Thoracic aorta (tissue), 2 donors: ENCODE measurements around the gene ITIH3. TPM values are rescaled to one million over a fixed set of nuclear protein-coding genes. Genes with fewer than 3 reads are reported as not detected.

Experiments used
- ATAC-seq: fragments of 150-250 bp; one replicate; pipeline ENCODE4 v1.8.0; 2017; ENCODE audit warnings: low read depth; ENCODE audit not compliant: insufficient number of reproducible peaks, low FRiP score
- DNase-seq: peaks from one replicate; pipeline ENCODE4 v3.0.0-alpha.2; 2020; ENCODE audit warnings: low spot score
- H3K27ac ChIP-seq, 2 donors: fragments of 200-600 bp; sonication (generic); 1 replicate in 1 of 2; 2 replicates in 1 of 2; pipeline ENCODE4 v1.5.1; 2016; ENCODE audit warnings: mild to moderate bottlenecking in 2 of 2, moderate library complexity in 2 of 2
- H3K27me3 ChIP-seq: fragments of 200-600 bp; sonication (generic); replicated peaks from 2 replicates; pipeline ENCODE4 v1.6.0; 2016; ENCODE audit warnings: mild to moderate bottlenecking; ENCODE audit not compliant: insufficient read depth
- H3K36me3 ChIP-seq: fragments of 200-600 bp; sonication (generic); one replicate; pipeline ENCODE4 v1.5.1; 2016
- H3K4me1 ChIP-seq, 2 donors: fragments of 200-600 bp; sonication (generic); 1 replicate in 1 of 2; 2 replicates in 1 of 2; pipeline versions ENCODE4 v1.5.1 to v1.6.0; 2016; ENCODE audit warnings: low read depth in 2 of 2, mild to moderate bottlenecking in 1 of 2; ENCODE audit not compliant: control insufficient read depth in 1 of 2
- H3K4me3 ChIP-seq: fragments of 200-600 bp; sonication (generic); 2 replicates; pipeline ENCODE4 v1.5.1; 2016; ENCODE audit warnings: mild to moderate bottlenecking
- H3K9me3 ChIP-seq: fragments of 200-600 bp; sonication (generic); 2 replicates; pipeline ENCODE4 v1.5.1; 2016
- total RNA-seq, 2 donors: library from RNA; depleted of rRNA; stranded (reverse); fragments of >200 nt; gene quantifications; one replicate each; pipeline versions ENCODE4 v1.1.0 to v1.2.3, GENCODE V29; 2016
- TF ChIP-seq, protein P1 (sequence below): fragments of 200-600 bp; sonication (generic); IDR thresholded peaks from one replicate; pipeline ENCODE4 v1.5.1; 2019; ENCODE audit warnings: antibody characterized with exemption

Gene ITIH3
- total RNA-seq, 2 donors from 2014 or later = 2.6 to 14.2 TPM

DNA sequence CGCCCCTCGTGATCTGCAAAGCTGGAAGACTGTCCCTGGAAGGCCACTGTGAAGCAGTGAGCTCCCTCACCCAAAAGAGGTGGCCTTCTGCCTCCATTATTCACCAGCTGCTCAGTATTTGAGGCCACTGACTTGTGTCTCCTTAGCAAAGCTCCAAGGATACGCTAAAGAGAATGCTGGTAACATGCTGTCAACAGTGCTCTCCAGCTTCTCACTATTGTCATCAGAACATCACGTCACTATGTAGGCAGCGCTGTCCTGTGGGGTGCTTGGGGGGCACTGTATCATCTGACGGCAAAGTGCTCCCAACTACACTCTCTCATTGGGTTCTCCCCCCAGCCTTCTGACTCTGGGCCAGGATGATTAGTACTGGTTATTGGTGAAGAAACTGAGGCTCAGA is 21.6 kb downstream of the ITIH3 start:
- no peak overlapping the region for H3K4me3 ChIP-seq
- H3K27me3 ChIP-seq = no peaks in the 10 kb centered on the region
- H3K36me3 ChIP-seq = no peaks in the 10 kb centered on the region
- H3K9me3 ChIP-seq = no peaks in the 10 kb centered on the region
- no peak overlapping the region for H3K27ac ChIP-seq
- TF ChIP-seq, protein P1, sequence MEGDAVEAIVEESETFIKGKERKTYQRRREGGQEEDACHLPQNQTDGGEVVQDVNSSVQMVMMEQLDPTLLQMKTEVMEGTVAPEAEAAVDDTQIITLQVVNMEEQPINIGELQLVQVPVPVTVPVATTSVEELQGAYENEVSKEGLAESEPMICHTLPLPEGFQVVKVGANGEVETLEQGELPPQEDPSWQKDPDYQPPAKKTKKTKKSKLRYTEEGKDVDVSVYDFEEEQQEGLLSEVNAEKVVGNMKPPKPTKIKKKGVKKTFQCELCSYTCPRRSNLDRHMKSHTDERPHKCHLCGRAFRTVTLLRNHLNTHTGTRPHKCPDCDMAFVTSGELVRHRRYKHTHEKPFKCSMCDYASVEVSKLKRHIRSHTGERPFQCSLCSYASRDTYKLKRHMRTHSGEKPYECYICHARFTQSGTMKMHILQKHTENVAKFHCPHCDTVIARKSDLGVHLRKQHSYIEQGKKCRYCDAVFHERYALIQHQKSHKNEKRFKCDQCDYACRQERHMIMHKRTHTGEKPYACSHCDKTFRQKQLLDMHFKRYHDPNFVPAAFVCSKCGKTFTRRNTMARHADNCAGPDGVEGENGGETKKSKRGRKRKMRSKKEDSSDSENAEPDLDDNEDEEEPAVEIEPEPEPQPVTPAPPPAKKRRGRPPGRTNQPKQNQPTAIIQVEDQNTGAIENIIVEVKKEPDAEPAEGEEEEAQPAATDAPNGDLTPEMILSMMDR = no peak
- ATAC-seq (no peak), DNase-seq (no peak)
- no peaks in the 10 kb centered on the region for H3K4me1 ChIP-seq

DNA sequence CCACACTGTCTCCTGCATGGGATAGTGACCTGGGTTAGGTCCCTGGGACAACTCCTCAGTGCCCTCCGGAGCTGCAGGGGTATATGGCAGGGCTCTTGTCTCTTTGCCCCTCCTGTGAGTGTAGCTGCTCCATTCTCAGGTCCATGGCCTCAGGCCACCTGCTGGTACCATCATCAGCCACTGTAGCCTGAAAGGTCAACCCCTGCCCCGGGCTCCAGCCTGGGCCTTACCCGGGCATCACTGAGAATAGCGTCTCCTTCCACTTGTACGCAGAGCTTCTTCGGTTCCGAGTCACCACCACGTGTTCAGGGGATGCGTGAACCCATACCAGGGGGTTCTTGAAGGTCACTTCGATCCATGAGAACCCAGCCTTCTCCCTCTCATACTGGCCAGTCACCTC is 22.1 kb downstream of the ITIH3 start:
- no peaks in the 10 kb centered on the region for H3K4me1 ChIP-seq
- no peak overlapping the region for H3K4me3 ChIP-seq
- ATAC-seq (no peak), DNase-seq (no peak)
- TF ChIP-seq, protein P1 = no peak
- H3K36me3 ChIP-seq = no peaks in the 10 kb centered on the region
- H3K27ac ChIP-seq = no peak overlapping the region
- no peaks in the 10 kb centered on the region for H3K9me3 ChIP-seq
- H3K27me3 ChIP-seq = no peaks in the 10 kb centered on the region

DNA sequence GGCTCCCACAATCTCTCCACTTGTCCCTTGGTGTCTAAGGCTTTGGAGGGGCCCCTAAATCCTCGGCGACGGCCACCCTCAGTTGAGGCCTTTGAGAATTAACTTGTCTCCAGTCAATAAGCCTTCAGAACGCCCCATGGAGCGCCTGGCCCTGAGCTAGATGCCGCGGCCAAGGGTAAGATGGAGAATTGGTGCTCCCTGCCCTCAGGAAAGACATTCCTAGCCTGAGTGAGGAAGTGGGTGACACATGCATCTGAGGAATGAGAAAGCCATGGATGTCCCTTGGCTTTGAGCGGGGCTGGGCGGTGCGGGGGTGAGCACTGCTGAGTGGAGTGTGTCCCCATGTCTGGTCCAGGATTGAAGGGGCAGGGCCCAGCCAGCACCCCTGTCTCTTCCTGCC is 22.6 kb downstream of the ITIH3 start:
- Histone ChIP-seq H3K36me3 (no peaks in the 10 kb centered on the region), H3K4me3 (no peak overlapping the region), H3K9me3 (no peaks in the 10 kb centered on the region), H3K27me3 (no peaks in the 10 kb centered on the region), H3K27ac (no peak overlapping the region), H3K4me1 (no peaks in the 10 kb centered on the region)
- TF ChIP-seq, protein P1 = no peak
- ATAC-seq = no peak
- no peak for DNase-seq

DNA sequence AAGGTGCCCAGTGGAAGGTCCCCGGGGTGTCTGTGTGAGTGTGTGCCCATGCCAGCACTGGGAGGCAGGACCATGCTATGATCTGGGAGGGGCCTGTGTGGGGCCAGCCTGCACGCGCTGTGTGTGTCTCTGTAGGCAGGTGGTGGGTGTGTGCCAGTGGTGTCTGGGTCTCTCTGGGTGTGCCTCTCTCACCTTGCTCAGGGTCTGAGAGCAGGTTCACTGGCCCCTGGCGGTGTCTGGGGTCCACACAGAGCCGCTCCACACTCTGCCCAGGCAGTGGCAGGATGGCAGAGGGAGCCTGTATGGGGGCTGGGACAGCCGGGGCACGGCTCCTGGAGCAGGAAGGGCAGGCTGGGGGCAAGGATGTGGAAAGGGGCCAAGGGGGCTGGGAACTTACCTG is 23.3 kb downstream of the ITIH3 start:
- Histone ChIP-seq H3K9me3 (no peaks in the 10 kb centered on the region), H3K36me3 (peaks cover under 1% of the 10 kb centered on the region), H3K4me3 (no peak overlapping the region), H3K4me1 (no peaks in the 10 kb centered on the region), H3K27ac (no peak overlapping the region), H3K27me3 (no peaks in the 10 kb centered on the region)
- DNase-seq (no peak), ATAC-seq (no peak)
- TF ChIP-seq, protein P1 = no peak

DNA sequence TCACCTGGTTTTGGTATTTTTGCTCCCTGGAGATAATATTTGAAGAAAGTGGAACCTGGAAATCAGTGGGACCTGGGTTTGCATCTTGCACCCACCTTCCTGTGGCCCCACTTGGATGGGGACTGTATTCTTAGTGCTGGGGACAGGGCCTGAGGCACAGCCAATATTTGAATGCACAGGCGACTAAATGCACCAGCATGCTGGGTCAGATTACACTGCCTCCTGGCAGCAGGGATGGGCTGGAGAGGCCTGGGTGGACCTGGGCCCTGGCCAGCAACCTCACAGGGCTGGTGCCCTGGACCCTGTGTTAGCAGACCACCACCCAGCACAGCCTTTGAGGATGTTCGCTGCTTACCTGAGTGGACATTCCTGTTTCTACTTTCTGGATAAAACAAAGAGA is 25.3 kb downstream of the ITIH3 start:
- Histone ChIP-seq H3K36me3 (peaks cover 7% of the 10 kb centered on the region), H3K4me1 (no peaks in the 10 kb centered on the region), H3K27me3 (no peaks in the 10 kb centered on the region), H3K27ac (no peak overlapping the region), H3K9me3 (no peaks in the 10 kb centered on the region), H3K4me3 (no peak overlapping the region)
- ATAC-seq (no peak), DNase-seq (no peak)
- TF ChIP-seq, protein P1 = no peak
